ENCODE measurements around the gene CLDND1. TPM values are rescaled to one million over a fixed set of nuclear protein-coding genes. Genes with fewer than 3 reads are reported as not detected.

CLDND1 gene
- total and polyA plus RNA-seq, 4 donors: 21.8 to 55.5 (median 37.1) TPM

- no peak for TF ChIP-seq ZBTB33 (IDR thresholded peaks at IDR 0.05)
These were observed 9.6 kb upstream of the CLDND1 start (continued) for GRCh38 chr3:98532275-98532637.

GRCh38 chr3:98531622-98532274 is 9.0 kb upstream of the CLDND1 start, which contains the start of gene GPR15:
Gene GPR15 (plus strand): TSS chr3:98531978. CDS start chr3:98532034, 56 bp downstream.
- 88% methylated on average over 7 of the region's 7 CpGs for WGBS
- no peaks in the 10 kb centered on the region for H3K27me3 ChIP-seq (ENCODE audit: control insufficient read depth in 4 of 4, insufficient read depth in 4 of 4, low read length in 3 of 4)
- TF ChIP-seq YY1 (IDR thresholded peaks at IDR 0.05) (no peak), MAX (IDR thresholded peaks at IDR 0.05) (no peak), HNF4G (IDR thresholded peaks at IDR 0.05) (no peak), FOXA1 (IDR thresholded peaks at IDR 0.05) (no peak), EGR1 (IDR thresholded peaks at IDR 0.05; ENCODE audit: low read depth in 2 of 2) (no peak), TAF1 (conservative IDR thresholded peaks at IDR 0.05) (no peak), CTCF (IDR thresholded peaks at IDR 0.05; ENCODE audit: low read depth, low read length, missing input control) (no peak), HNF4A (conservative IDR thresholded peaks at IDR 0.05) (no peak), ATF3 (IDR thresholded peaks at IDR 0.05) (no peak), ZBTB33 (IDR thresholded peaks at IDR 0.05) (no peak), NR2F2 (IDR thresholded peaks at IDR 0.05) (no peak), GABPA (IDR thresholded peaks at IDR 0.05 in 1 of 2, conservative IDR thresholded peaks at IDR 0.05 in 1 of 2) (no peak), REST (IDR thresholded peaks at IDR 0.05) (no peak), RAD21 (IDR thresholded peaks at IDR 0.05) (no peak), RXRA (IDR thresholded peaks at IDR 0.05) (no peak)
- DNase-seq (ENCODE audit: low spot score): no peak
- no peak within 1 kb of the TSS for H3K4me3 ChIP-seq (ENCODE audit: low read depth in 1 of 3, low read length in 3 of 3)
- no peaks in the 10 kb centered on the region for H3K36me3 ChIP-seq (ENCODE audit: control insufficient read depth in 4 of 4, insufficient read depth in 3 of 4, low read depth in 1 of 4, low read length in 3 of 4)
- H3K9ac ChIP-seq (ENCODE audit: low read depth in 1 of 2, low read length in 2 of 2): no peak within 1 kb of the TSS
- H3K27ac ChIP-seq (ENCODE audit: low read depth in 1 of 2, low read length in 2 of 2): no peak within 1 kb of the TSS
- peaks cover 0 to 8% (median 0%) of the 10 kb centered on the region in 4 donors for H3K4me1 ChIP-seq (ENCODE audit: control insufficient read depth in 4 of 4, insufficient read depth in 4 of 4, low read length in 3 of 4)
- no peaks in the 10 kb centered on the region for H3K9me3 ChIP-seq (ENCODE audit: control insufficient read depth in 4 of 4, low read length in 3 of 4)

Measured in liver (tissue), 9 donors.